HCT116 (cell line): Measurements from ENCODE around the gene KCND3. TPM values are rescaled to one million over a fixed set of nuclear protein-coding genes. Genes with fewer than 3 reads are reported as not detected.

ENCODE experiments used
- ATAC-seq: fragments of 200-7000 bp; cut with Tn5 transposase; 2 replicates; pipeline ENCODE4 v1.9.1; 2020; ENCODE audit warnings: mild to moderate bottlenecking, moderate library complexity
- BruUV-seq: library from RNA; stranded (reverse); fragments of 400-500 nt; replicated peaks from 2 replicates; lab custom pipeline; 2021; lab: Mats Ljungman, UMichigan
- CTCF ChIA-PET: fragments of 300-600 bp; sonication (Branson Sonifier 250); formaldehyde crosslinking; loops from one replicate; lab custom pipeline; 2021; ENCODE audit warnings: antibody characterized with exemption; lab: Charles Lee
- POLR2A ChIA-PET: fragments of 300-600, 350-600 bp; sonication (Branson Sonifier 250); formaldehyde crosslinking; loops from one replicate; lab custom pipeline; 2021; ENCODE audit warnings: antibody characterized with exemption; lab: Charles Lee
- RAD21 ChIA-PET, 2 experiments: fragments of 300-600 bp; sonication (Branson Sonifier 250); formaldehyde crosslinking; loops; one replicate each; lab custom pipeline; 2023; ENCODE audit warnings: low total read pairs in 2 of 2; ENCODE audit not compliant: uncharacterized antibody in 2 of 2, unreplicated experiment in 2 of 2, low non-redundant PET in 1 of 2; lab: Charles Lee
- DNase-seq: peaks from one replicate; pipeline ENCODE4 v3.0.0-alpha.2; 2010; ENCODE audit warnings: low read depth, low spot score
- H2AFZ ChIP-seq: fragments of 200-600 bp; shearing (Covaris generic), sonication (generic); 2 replicates; pipeline ENCODE4 v1.6.1; 2017; ENCODE audit warnings: low read depth, mixed run types, mixed read lengths, antibody characterized with exemption, low read length; ENCODE audit not compliant: poor library complexity, severe bottlenecking
- H3K27ac ChIP-seq: 2 replicates; pipeline ENCODE4 v1.5.1; 2012; ENCODE audit warnings: low read depth, low read length
- H3K27me3 ChIP-seq: fragments of 200-600 bp; sonication (generic); 2 replicates; pipeline ENCODE4 v1.6.1; 2016; ENCODE audit warnings: mixed run types, low read length, mixed read lengths; ENCODE audit not compliant: insufficient read depth
- H3K36me3 ChIP-seq, 2 experiments: fragments of 200-500 bp in 1 of 2; fragments of 200-600 bp in 1 of 2; sonication (Bioruptor generic) in 1 of 2; sonication (generic) in 1 of 2; 2 replicates each; pipeline versions ENCODE4 v1.5.1 to v1.6.1; 2014 to 2016; ENCODE audit warnings: low read length in 2 of 2, inconsistent platforms in 1 of 2, mixed read lengths in 1 of 2, mixed run types in 1 of 2; ENCODE audit not compliant: insufficient read depth in 2 of 2, control insufficient read depth in 1 of 2
- H3K4me1 ChIP-seq, 2 experiments: fragments of 200-600 bp in 1 of 2; sonication (generic) in 1 of 2; 2 replicates each; pipeline versions ENCODE4 v1.5.1 to v1.6.1; 2012 to 2017; ENCODE audit warnings: low read length in 2 of 2, inconsistent platforms in 1 of 2, mild to moderate bottlenecking in 1 of 2, mixed read lengths in 1 of 2, mixed run types in 1 of 2, moderate library complexity in 1 of 2; ENCODE audit not compliant: insufficient read depth in 2 of 2, control insufficient read depth in 1 of 2
- H3K4me2 ChIP-seq: fragments of 200-600 bp; sonication (generic); 2 replicates; pipeline ENCODE4 v1.6.1; 2017; ENCODE audit warnings: mixed run types, low read length, mixed read lengths
- H3K4me3 ChIP-seq, 2 experiments: fragments of 200-600 bp in 1 of 2; sonication (generic) in 1 of 2; replicated peaks in 1 of 2; 2 replicates each; pipeline ENCODE4 v1.5.1; 2011 to 2016; ENCODE audit warnings: low read length in 2 of 2, control low read depth in 1 of 2, low read depth in 1 of 2, mild to moderate bottlenecking in 1 of 2, mixed read lengths in 1 of 2, mixed run types in 1 of 2
- H3K79me2 ChIP-seq: fragments of 200-600 bp; sonication (generic); 2 replicates; pipeline ENCODE4 v1.6.1; 2017; ENCODE audit warnings: mild to moderate bottlenecking, mixed run types, low read length, moderate library complexity, mixed read lengths; ENCODE audit not compliant: insufficient read depth
- H3K9ac ChIP-seq: fragments of 200-600 bp; sonication (generic); 2 replicates; pipeline ENCODE4 v1.6.1; 2016; ENCODE audit warnings: low read length, mixed read lengths
- H3K9me2 ChIP-seq: fragments of 200-600 bp; sonication (generic), shearing (Covaris generic); 2 replicates; pipeline ENCODE4 v1.6.1; 2017; ENCODE audit warnings: mixed run types, mild to moderate bottlenecking, moderate library complexity; ENCODE audit not compliant: insufficient read depth
- H3K9me3 ChIP-seq, 2 experiments: fragments of 200-500 bp in 1 of 2; fragments of 200-600 bp in 1 of 2; sonication (Bioruptor generic) in 1 of 2; sonication (generic) in 1 of 2; 2 replicates each; pipeline ENCODE4 v1.6.1; 2014 to 2017; ENCODE audit warnings: low read length in 2 of 2, mixed read lengths in 2 of 2, inconsistent platforms in 1 of 2, low read depth in 1 of 2, mild to moderate bottlenecking in 1 of 2, mixed run types in 1 of 2, moderate library complexity in 1 of 2; ENCODE audit not compliant: control insufficient read depth in 1 of 2, insufficient read depth in 1 of 2
- H4K20me1 ChIP-seq: fragments of 200-600 bp; sonication (generic), shearing (Covaris generic); 2 replicates; pipeline ENCODE4 v1.6.1; 2017; ENCODE audit warnings: mixed run types, mild to moderate bottlenecking, moderate library complexity; ENCODE audit not compliant: insufficient read depth
- ATF3 ChIP-seq: IDR thresholded peaks from 2 replicates; pipeline ENCODE4 v1.6.1; 2012
- CEBPB ChIP-seq: IDR thresholded peaks from 2 replicates; pipeline ENCODE4 v1.6.1; 2012; ENCODE audit warnings: low read depth
- EGR1 ChIP-seq: IDR thresholded peaks from 2 replicates; pipeline ENCODE4 v1.6.1; 2012; ENCODE audit warnings: low read depth
- ELF1 ChIP-seq: IDR thresholded peaks from 2 replicates; pipeline ENCODE4 v1.6.1; 2012; ENCODE audit warnings: low read depth, borderline replicate concordance
- EZH2 ChIP-seq: fragments of 200-600 bp; sonication (generic); IDR thresholded peaks from 2 replicates; pipeline ENCODE4 v1.6.1; 2017; ENCODE audit warnings: antibody characterized with exemption, mixed run types
- EZH2phosphoT487 ChIP-seq: fragments of 200-600 bp; IDR thresholded peaks from 2 replicates; pipeline ENCODE4 v1.6.1; 2018; ENCODE audit warnings: antibody characterized with exemption, borderline replicate concordance
- FOSL1 ChIP-seq: IDR thresholded peaks from 2 replicates; pipeline ENCODE4 v1.6.1; 2012; ENCODE audit warnings: low read depth
- JUND ChIP-seq: IDR thresholded peaks from 2 replicates; pipeline ENCODE4 v1.6.1; 2012
- MAX ChIP-seq: IDR thresholded peaks from 2 replicates; pipeline ENCODE4 v1.6.1; 2012
- POLR2A ChIP-seq: IDR thresholded peaks from 2 replicates; pipeline ENCODE4 v1.7.0; 2011; ENCODE audit warnings: borderline replicate concordance; ENCODE audit not compliant: insufficient read depth, insufficient read length; ENCODE audit errors: extremely low read depth
- RAD21 ChIP-seq: IDR thresholded peaks from 2 replicates; pipeline ENCODE4 v1.6.1; 2012; ENCODE audit warnings: low read depth, mild to moderate bottlenecking
- REST ChIP-seq: IDR thresholded peaks from 2 replicates; pipeline ENCODE4 v1.6.1; 2012; ENCODE audit warnings: low read depth
- SIN3A ChIP-seq: IDR thresholded peaks from 2 replicates; pipeline ENCODE4 v1.6.1; 2012; ENCODE audit warnings: low read depth
- SP1 ChIP-seq: IDR thresholded peaks from 2 replicates; pipeline ENCODE4 v1.6.1; 2012; ENCODE audit warnings: low read depth
- YY1 ChIP-seq: IDR thresholded peaks from 2 replicates; pipeline ENCODE4 v1.6.1; 2011; ENCODE audit warnings: low read length, low read depth, moderate library complexity, mild to moderate bottlenecking; ENCODE audit not compliant: insufficient replicate concordance; ENCODE audit errors: extremely low read depth
- ZBTB33 ChIP-seq: IDR thresholded peaks from 2 replicates; pipeline ENCODE4 v1.6.1; 2011; ENCODE audit warnings: mild to moderate bottlenecking, low read length, moderate library complexity; ENCODE audit not compliant: insufficient replicate concordance; ENCODE audit errors: extremely low read depth
- ZFX ChIP-seq: fragments of 450-650 bp; IDR thresholded peaks from 2 replicates; pipeline ENCODE4 v1.6.1; 2017
- intact Hi-C: fragments of 100-400 bp; cut with micrococcal nuclease; formaldehyde crosslinking; loops from 2 replicates; pipeline ENCODE4 v1.10.0; 2022
- total RNA-seq: library from RNA; stranded (reverse); gene quantifications from one replicate; pipeline ENCODE4 v1.2.1, GENCODE V29; 2021; ENCODE audit not compliant: unreplicated experiment

The KCND3 gene
- total RNA-seq, 1 experiment from 2014 or later, result 0.44 TPM

- H3K27me3 ChIP-seq, result no peaks in the 10 kb centered on the region; the same call in 1 of the 2 replicates
- no peak overlapping the region for H2AFZ ChIP-seq
- ChIA-PET CTCF (no interaction called here), POLR2A (no interaction called here), RAD21 (no interaction called here)
- H3K4me2 ChIP-seq, result no peak overlapping the region
- H3K36me3 ChIP-seq, result no peaks in the 10 kb centered on the region
- no peak overlapping the region for H3K27ac ChIP-seq
- no peak for TF ChIP-seq SIN3A
- no peak for TF ChIP-seq EGR1
- TF ChIP-seq REST, result no peak
- TF ChIP-seq FOSL1, result no peak
- no peak for TF ChIP-seq ATF3
- TF ChIP-seq SP1, result no peak
- TF ChIP-seq MAX, result no peak
- no peak for TF ChIP-seq JUND
- TF ChIP-seq YY1, result no peak
- no peak for TF ChIP-seq CEBPB
- TF ChIP-seq POLR2A, result no peak
- TF ChIP-seq EZH2phosphoT487, result no peak
- TF ChIP-seq ELF1, result no peak
- no peak for TF ChIP-seq ZBTB33
- TF ChIP-seq EZH2, result no peak
- TF ChIP-seq ZFX, result no peak
- TF ChIP-seq RAD21, result no peak
- H4K20me1 ChIP-seq, result no peaks in the 10 kb centered on the region
- BruUV-seq, result no TSS peak
- ATAC-seq, result no peak
- no peak overlapping the region for H3K4me3 ChIP-seq
- H3K9ac ChIP-seq, result no peak overlapping the region
- H3K9me2 ChIP-seq, result no peaks in the 10 kb centered on the region
- no peaks in the 10 kb centered on the region for H3K79me2 ChIP-seq
- no peaks in the 10 kb centered on the region for H3K9me3 ChIP-seq
- no peaks in the 10 kb centered on the region for H3K4me1 ChIP-seq
- intact Hi-C loops, result no loop called here
- DNase-seq, result no peak
Measured at GRCh38 chr1:111812306-111812705, 177.2 kb downstream of the KCND3 start.
